Effector memory CD8-positive, alpha-beta T cell (primary cell): ENCODE results near the gene ULBP1.
A peak's percentile ranks its signal among the peaks of the same experiment; 100 is the strongest.
"Not testable (repeated sequence)": the region's sequence is repeated elsewhere in the genome, so short reads cannot be mapped to it uniquely, and the experiment has no call there.

Experiments
- ATAC-seq: fragments of 150-1000 bp; cut with Tn5 transposase; replicated peaks from 2 replicates; pipeline ENCODE4 v1.10.0; 2021; ENCODE audit warnings: mild to moderate bottlenecking, moderate library complexity
- DNase-seq, 3 experiments: peaks; one replicate each; pipeline ENCODE4 v3.0.0; 2021
- H3K27ac Mint-ChIP-seq, 2 donors: one replicate each; pipeline ENCODE4 v1.8.0; 2022; ENCODE audit warnings: mild to moderate bottlenecking in 2 of 2, mixed read lengths in 2 of 2, moderate library complexity in 2 of 2
- H3K27me3 Mint-ChIP-seq, 2 donors: one replicate each; pipeline ENCODE4 v1.8.0; 2022; ENCODE audit warnings: mixed read lengths in 2 of 2
- H3K36me3 Mint-ChIP-seq: one replicate; pipeline ENCODE4 v1.8.0; 2022; ENCODE audit warnings: mild to moderate bottlenecking, moderate library complexity, mixed read lengths; ENCODE audit not compliant: insufficient read depth
- H3K4me1 Mint-ChIP-seq, 2 donors: one replicate each; pipeline ENCODE4 v1.8.0; 2022; ENCODE audit warnings: low read depth in 2 of 2, mixed read lengths in 2 of 2
- H3K4me3 Mint-ChIP-seq, 2 donors: one replicate each; pipeline ENCODE4 v1.8.0; 2022; ENCODE audit warnings: mild to moderate bottlenecking in 2 of 2, mixed read lengths in 2 of 2, moderate library complexity in 2 of 2
- H3K9me3 Mint-ChIP-seq, 2 donors: one replicate each; pipeline ENCODE4 v1.8.0; 2022; ENCODE audit warnings: mixed read lengths in 2 of 2

The ULBP1 gene

DNA sequence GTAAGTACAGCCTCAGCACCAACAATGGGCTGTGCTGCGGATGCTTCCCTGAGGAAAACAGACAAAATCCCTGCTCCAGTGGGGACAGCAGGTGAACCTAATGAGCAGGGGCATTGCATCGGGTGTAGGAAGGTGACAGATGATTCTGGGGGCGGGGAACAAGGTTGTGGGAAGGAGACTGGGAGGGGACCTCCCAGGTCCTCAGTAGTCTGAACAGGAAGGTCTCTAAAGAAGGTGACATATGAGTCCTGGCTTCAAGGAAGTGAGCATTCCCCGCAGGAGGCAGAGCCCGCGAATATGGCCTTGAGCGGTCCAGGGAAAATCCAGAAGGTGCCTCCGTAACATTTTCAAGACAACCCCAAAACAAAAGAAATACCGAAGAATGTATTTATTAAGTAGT lies 19.4 kb downstream of the ULBP1 start:
- no peak for DNase-seq
- Mint-ChIP-seq H3K4me3 (no peak overlapping the region), H3K4me1 (peaks cover 3 to 9% of the 10 kb centered on the region in 2 donors), H3K27me3 (peaks cover 85 to 99% of the 10 kb centered on the region in 2 donors), H3K27ac (no peak overlapping the region), H3K9me3 (peaks cover 2 to 3% of the 10 kb centered on the region in 2 donors), H3K36me3 (peaks cover 14% of the 10 kb centered on the region)
- no peak for ATAC-seq

DNA sequence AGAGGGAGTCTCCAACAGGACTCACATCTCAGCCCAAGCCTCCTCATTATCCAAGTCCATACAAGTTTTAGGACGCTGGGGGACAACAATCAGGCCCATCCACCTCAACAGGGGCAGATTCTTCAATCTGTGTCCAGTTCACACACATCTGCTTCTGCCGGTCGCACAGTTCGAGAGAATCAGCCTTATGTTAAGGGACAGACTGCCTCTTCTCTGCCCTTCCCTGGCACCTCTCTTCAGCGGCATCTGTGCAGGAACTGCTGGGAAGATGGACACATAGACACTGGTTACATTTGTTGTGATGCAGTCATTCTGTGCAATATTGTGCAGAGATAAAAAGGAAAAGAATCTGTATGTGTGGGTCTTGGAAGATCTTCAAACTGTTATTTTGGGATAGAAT lies 21.0 kb downstream of the ULBP1 start:
- peaks cover 90 to 99% of the 10 kb centered on the region in 2 donors for H3K27me3 Mint-ChIP-seq
- no peak for DNase-seq
- no peak overlapping the region for H3K27ac Mint-ChIP-seq
- H3K4me3 Mint-ChIP-seq = no peak overlapping the region
- peaks cover 12 to 14% of the 10 kb centered on the region in 2 donors for H3K4me1 Mint-ChIP-seq
- no peak for ATAC-seq
- peaks cover 5 to 7% of the 10 kb centered on the region in 2 donors for H3K9me3 Mint-ChIP-seq
- peaks cover 17% of the 10 kb centered on the region for H3K36me3 Mint-ChIP-seq

DNA sequence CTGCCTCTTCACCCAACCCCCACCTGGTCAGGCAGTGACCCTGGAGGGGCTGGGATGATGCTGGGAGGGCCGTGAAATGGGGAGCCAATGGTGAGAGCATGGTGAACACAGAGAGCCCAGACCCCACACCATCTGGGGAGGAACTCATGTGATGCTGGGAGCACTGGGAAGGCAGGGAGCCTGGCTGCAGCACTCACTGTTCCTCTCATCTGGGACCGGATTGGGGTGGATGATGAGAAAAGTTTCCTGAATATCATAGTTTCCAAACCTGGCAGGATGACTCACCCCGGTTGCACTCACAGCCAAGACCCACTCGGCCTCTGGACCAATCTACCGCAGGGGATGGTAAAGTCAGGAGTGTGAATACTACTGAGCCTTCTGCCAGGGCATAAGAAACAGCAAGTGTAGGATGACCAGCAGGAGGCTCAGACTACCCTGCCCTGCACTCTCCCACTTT lies 21.8 kb downstream of the ULBP1 start:
- Mint-ChIP-seq H3K27me3 (peaks cover 93 to 99% of the 10 kb centered on the region in 2 donors), H3K27ac (no peak overlapping the region), H3K4me3 (no peak overlapping the region), H3K4me1 (peaks cover 19 to 21% of the 10 kb centered on the region in 2 donors), H3K9me3 (peaks cover 5 to 7% of the 10 kb centered on the region in 2 donors), H3K36me3 (peaks cover 17% of the 10 kb centered on the region)
- DNase-seq (no peak), ATAC-seq (no peak)

DNA sequence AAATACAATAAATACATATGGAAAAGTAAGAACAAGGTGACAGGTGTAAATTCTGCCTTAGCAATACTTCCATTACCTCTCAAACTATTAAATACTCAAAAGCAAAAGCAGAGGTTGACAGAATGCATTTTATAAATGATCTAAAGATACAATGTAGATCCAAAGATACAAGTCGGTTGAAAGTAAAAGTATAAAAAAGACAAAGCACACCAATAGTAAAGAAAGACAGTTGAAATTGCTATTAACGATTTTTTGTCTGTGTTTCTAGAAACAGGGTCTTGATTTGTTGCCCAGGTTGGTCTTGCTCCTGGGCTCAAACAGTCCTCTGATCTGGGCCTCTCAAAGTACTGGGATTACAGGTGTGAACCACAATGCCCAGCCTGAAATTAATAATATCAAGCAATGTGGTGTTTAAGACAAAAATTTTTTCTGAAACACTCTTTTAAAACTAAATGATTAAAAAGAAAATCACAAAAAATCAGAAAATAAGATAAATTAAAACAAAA lies 23.9 kb downstream of the ULBP1 start:
- ATAC-seq (no peak), DNase-seq (no peak)
- Mint-ChIP-seq H3K27ac (no peak overlapping the region), H3K4me3 (no peak overlapping the region), H3K27me3 (peaks cover 97 to 99% of the 10 kb centered on the region in 2 donors), H3K9me3 (peaks cover 5 to 7% of the 10 kb centered on the region in 2 donors), H3K4me1 (peaks cover 24 to 29% of the 10 kb centered on the region in 2 donors), H3K36me3 (peaks cover 17% of the 10 kb centered on the region)

DNA sequence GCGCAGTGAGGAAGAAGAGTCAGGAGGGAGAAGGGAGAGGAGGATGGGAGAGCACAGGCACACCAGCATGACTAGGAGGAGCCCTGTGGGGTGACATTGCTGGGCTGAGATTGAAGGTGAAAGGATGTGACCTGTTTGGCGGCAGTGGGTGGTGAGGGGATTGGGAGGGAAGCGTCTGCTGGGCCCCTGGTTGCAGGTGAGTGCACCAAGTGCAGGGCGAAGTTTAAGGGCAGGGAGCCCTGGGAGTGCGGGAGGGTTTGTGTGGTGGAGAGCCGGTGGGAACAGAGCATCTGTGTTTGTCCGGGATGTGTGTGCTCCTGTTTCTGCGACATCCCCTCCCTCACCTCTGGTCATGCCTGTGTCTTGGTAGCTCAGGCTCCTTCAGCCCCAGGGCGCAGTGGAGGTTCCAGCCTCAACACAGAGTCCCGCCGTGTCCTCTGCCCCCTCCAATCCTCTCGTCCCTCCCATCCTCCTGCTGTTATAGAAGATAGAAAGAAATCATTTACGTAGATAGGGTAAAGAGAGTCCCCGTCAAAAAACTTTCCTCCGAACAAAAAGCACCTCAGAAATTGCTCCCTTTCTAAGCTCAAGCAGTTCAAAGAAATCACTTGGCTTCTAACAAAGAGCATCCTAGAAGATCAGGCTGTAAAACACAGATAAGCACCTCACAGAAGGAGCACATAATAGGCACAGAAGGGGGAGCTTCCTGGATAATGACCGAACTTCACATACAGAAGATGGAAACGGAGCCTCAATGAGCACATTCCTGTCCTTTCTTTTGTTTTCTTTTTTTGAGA lies 25.0 kb downstream of the ULBP1 start:
- Mint-ChIP-seq H3K4me1 (peaks cover 24 to 29% of the 10 kb centered on the region in 2 donors), H3K27ac (no peak overlapping the region), H3K36me3 (peaks cover 13% of the 10 kb centered on the region), H3K9me3 (peaks cover 5 to 7% of the 10 kb centered on the region in 2 donors), H3K27me3 (peaks cover 97 to 99% of the 10 kb centered on the region in 2 donors), H3K4me3 (peak overlapping the region; percentile 74 to 79)
- DNase-seq (no peak), ATAC-seq (no peak)

DNA sequence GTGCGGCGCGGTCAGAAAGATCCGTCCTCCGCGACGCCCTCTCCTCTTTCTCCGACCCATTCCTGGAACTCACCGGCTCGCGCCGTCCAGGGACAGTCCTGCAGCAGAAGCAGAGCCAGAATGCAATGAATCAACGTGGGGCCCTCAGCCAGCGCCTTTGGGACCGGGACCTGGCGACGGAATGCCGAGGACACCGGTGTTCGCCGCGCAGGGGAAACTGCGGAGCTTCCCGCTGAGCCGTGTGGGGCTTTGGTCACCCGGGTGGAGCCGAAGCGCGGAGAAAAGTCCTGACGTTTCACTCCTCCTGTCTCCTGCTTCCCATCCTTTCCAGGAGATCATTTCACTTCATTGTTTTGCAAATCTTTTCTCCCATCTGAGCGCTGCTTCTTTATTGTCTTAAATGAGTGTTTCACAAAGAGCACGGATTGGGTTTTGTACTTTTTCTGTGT lies 26.5 kb downstream of the ULBP1 start:
- Mint-ChIP-seq H3K27me3 (peaks cover 97 to 99% of the 10 kb centered on the region in 2 donors), H3K4me1 (peaks cover 24 to 29% of the 10 kb centered on the region in 2 donors), H3K4me3 (peak overlapping the region; percentile 74 to 79), H3K9me3 (peaks cover 5 to 7% of the 10 kb centered on the region in 2 donors), H3K27ac (no peak overlapping the region), H3K36me3 (peaks cover 6% of the 10 kb centered on the region)
- DNase-seq (no peak), ATAC-seq (no peak)

DNA sequence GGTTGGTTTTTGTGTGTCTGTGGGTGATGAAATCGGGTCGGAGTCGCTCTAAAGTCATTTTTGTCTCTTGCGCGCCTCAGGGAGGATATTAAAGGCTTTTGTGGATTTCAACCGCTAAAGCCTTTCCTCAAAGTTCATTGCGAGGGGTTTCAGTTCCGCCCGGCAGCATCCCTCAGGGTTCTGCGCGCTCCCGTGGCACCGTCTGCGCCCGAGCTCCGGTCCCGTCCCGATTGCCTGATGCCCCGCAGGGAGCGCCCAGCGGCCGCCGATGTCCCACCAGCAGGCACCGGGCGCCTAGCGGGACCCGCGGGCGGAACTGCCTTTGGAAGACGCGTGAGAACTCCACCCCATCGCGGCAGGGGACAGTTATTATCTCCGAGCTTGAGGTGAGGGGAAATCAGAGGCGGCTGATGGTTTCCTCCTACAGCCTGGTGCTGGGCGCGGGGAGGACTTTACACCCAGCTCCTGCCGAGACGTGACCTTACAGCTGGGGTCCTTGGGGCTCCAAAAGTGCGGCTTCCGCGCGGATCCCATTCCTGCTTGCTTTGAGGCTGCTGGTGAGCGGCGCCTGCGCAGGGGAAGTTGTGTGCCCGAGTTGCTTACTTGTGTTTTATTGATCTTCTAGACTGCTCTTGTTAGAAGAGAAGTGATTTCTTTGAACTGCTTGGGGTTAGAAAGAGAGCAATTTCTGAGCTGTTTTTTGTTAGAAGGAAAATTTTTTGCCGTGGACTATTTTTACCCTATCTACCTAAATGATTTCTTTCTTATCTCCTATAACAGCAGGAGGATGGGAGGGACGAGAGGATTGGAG lies 27.1 kb downstream of the ULBP1 start:
- Mint-ChIP-seq H3K4me3 (peak overlapping the region; percentile 74 to 79), H3K36me3 (peaks cover 6% of the 10 kb centered on the region), H3K9me3 (peaks cover 5 to 7% of the 10 kb centered on the region in 2 donors), H3K27me3 (peaks cover 97 to 99% of the 10 kb centered on the region in 2 donors), H3K27ac (no peak overlapping the region), H3K4me1 (peaks cover 24 to 29% of the 10 kb centered on the region in 2 donors)
- ATAC-seq = peak; percentile 69
- DNase-seq = peak in 1 of 3 experiments; percentile 22

DNA sequence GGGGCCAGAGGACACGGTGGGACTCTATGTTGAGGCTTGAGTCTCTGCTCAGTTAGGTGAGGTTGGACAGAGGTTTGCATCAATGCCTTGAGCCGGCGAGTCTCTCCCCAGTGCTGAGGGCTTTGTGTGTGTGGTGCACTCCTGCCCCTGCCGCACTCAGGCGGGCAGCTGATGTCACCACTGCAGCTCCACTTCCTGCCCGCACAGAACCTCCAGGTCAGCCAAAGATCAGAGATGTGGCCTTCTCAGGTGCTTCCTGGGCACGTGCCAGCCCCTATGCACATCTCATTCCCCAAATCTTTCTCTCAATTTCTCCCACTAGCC lies 27.7 kb downstream of the ULBP1 start:
- peak; percentile 71 for ATAC-seq
- not testable (repeated sequence) for H3K9me3 Mint-ChIP-seq, H3K27ac Mint-ChIP-seq, H3K36me3 Mint-ChIP-seq, DNase-seq
- Mint-ChIP-seq H3K27me3 (peaks cover 97 to 99% of the 10 kb centered on the region in 2 donors), H3K4me3 (peak overlapping the region; percentile 74 to 79), H3K4me1 (peaks cover 24 to 29% of the 10 kb centered on the region in 2 donors)

DNA sequence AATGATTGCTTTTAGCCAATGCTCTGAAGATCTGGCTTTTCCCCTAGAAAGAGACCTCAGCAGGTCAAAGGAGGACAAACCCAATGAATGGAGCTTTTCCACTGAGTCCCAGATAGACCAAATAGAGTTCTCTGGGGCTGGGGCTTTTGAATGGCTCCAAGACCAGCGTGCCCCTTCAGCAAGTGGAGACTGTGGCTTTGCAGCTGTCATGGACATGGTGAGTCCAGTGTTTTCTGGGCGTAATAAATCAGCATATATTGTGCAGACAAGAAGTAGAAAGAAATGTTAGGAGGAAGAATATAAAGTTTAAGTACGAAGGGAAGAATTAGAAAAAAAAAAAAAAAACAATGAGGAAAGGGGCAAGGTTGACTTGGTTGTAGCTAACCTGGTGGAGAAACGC lies 28.1 kb downstream of the ULBP1 start:
- H3K4me3 Mint-ChIP-seq = peak overlapping the region; percentile 74 to 79
- H3K36me3 Mint-ChIP-seq = peaks cover 6% of the 10 kb centered on the region
- ATAC-seq (no peak), DNase-seq (no peak)
- peaks cover 97 to 99% of the 10 kb centered on the region in 2 donors for H3K27me3 Mint-ChIP-seq
- peaks cover 24 to 29% of the 10 kb centered on the region in 2 donors for H3K4me1 Mint-ChIP-seq
- peaks cover 5 to 7% of the 10 kb centered on the region in 2 donors for H3K9me3 Mint-ChIP-seq
- no peak overlapping the region for H3K27ac Mint-ChIP-seq

DNA sequence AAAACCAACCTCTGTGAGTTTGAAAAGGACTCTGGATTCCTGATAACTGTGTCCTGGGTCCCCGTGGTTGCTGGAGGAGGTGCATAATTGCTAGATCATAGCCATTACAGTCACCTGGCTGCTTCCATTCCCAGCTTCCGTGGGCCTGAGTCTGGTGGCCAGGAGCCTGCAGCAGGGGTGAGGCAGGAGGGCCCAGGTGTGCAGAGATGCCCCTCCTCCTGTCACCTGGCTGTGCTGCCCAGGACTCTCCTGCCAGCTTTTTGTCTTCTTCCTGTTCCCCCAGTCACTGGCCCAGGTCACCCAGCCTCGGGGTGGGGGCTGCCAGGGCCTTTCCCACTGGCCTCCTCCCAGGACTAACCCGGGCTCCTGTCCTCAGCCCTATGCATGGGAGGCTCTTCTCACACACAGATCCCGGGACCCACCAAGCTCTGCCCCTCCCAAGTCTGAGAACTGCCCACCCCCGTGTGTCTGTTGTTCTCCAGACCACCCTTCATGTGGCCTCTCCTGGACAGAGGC lies 31.6 kb downstream of the ULBP1 start:
- Mint-ChIP-seq H3K27ac (no peak overlapping the region), H3K36me3 (peaks cover 3% of the 10 kb centered on the region), H3K9me3 (no peaks in the 10 kb centered on the region), H3K4me3 (no peak overlapping the region), H3K4me1 (peaks cover 15% of the 10 kb centered on the region in 2 donors), H3K27me3 (peaks cover 75 to 90% of the 10 kb centered on the region in 2 donors)
- no peak for DNase-seq
- ATAC-seq = no peak

DNA sequence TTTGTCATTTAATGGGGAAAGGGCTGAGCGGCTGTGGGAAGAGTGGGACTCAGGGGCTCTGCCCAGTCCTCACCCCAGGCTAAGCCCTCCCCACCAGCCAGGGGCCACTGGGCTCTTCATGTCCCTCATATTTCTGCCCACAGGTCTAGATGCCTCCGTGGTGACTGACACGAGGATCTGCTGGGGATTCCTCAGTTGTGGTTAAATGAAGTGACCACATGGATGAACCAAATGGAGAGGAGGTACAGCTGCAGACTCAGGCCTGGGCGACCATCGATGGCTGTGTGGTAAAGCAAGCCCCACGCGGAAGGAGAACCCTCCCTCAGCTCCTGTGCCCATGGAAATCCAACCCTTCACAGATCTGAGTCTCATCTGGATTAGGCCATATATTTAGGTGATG lies 32.2 kb downstream of the ULBP1 start:
- H3K27me3 Mint-ChIP-seq = peaks cover 68 to 85% of the 10 kb centered on the region in 2 donors
- no peak overlapping the region for H3K27ac Mint-ChIP-seq
- H3K36me3 Mint-ChIP-seq = peaks cover 3% of the 10 kb centered on the region
- H3K9me3 Mint-ChIP-seq = no peaks in the 10 kb centered on the region
- no peak for DNase-seq
- peaks cover 15 to 16% of the 10 kb centered on the region in 2 donors for H3K4me1 Mint-ChIP-seq
- no peak overlapping the region for H3K4me3 Mint-ChIP-seq
- ATAC-seq = no peak

DNA sequence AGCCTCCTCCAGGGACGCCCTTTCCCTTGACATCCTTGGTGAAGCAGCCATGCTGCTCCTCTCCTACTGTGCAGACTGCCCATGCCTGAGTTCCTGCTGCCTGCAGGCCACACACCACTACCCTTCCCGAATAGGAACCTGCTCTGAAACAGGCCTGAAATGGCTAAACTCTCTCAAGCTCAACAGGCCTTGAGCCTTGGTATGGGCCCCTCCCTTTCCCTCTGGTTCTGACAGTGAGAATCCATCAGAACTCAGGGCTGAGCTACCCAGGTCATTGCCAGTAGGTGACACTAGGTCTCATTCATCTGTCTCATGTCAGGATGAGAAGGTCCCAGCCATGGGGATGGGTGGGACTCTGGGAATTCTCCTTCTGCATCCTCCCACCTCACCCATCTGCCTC lies 35.9 kb downstream of the ULBP1 start:
- Mint-ChIP-seq H3K4me3 (no peak overlapping the region), H3K27me3 (peaks cover 31 to 48% of the 10 kb centered on the region in 2 donors), H3K9me3 (no peaks in the 10 kb centered on the region), H3K36me3 (peaks cover 12% of the 10 kb centered on the region), H3K4me1 (peaks cover 23 to 27% of the 10 kb centered on the region in 2 donors), H3K27ac (peak overlapping the region in 1 of 2 donors; percentile 59)
- no peak for DNase-seq
- ATAC-seq = no peak
